Endothelial cell (in vitro differentiated cells): ENCODE data around the gene TMEM236. TPM values are rescaled to one million over a fixed set of nuclear protein-coding genes. Genes with fewer than 3 reads are reported as not detected.

Experiments used
- DNase-seq: peaks from one replicate; pipeline ENCODE4 v3.0.0; 2021; ENCODE audit warnings: low spot score
- H3K27ac Mint-ChIP-seq: one replicate; pipeline ENCODE4 v1.8.0; 2021; ENCODE audit warnings: mixed read lengths, inconsistent platforms; ENCODE audit not compliant: unreplicated experiment
- H3K27me3 Mint-ChIP-seq: one replicate; pipeline ENCODE4 v1.8.0; 2021; ENCODE audit warnings: mild to moderate bottlenecking, moderate library complexity, mixed read lengths, inconsistent platforms; ENCODE audit not compliant: unreplicated experiment
- H3K36me3 Mint-ChIP-seq: one replicate; pipeline ENCODE4 v1.8.0; 2021; ENCODE audit warnings: mild to moderate bottlenecking, low read depth, mixed read lengths, inconsistent platforms; ENCODE audit not compliant: unreplicated experiment
- H3K4me1 Mint-ChIP-seq: one replicate; pipeline ENCODE4 v1.8.0; 2021; ENCODE audit warnings: mild to moderate bottlenecking, mixed read lengths, inconsistent platforms; ENCODE audit not compliant: unreplicated experiment
- H3K4me3 Mint-ChIP-seq: one replicate; pipeline ENCODE4 v1.8.0; 2021; ENCODE audit warnings: mild to moderate bottlenecking, mixed read lengths, inconsistent platforms; ENCODE audit not compliant: unreplicated experiment
- H3K9me3 Mint-ChIP-seq: one replicate; pipeline ENCODE4 v1.8.0; 2021; ENCODE audit warnings: mixed read lengths, inconsistent platforms; ENCODE audit not compliant: unreplicated experiment
- CTCF ChIP-seq: fragments of 200-600 bp; sonication (generic); IDR thresholded peaks from one replicate; pipeline ENCODE4 v1.5.0; 2021; ENCODE audit warnings: antibody characterized with exemption; ENCODE audit not compliant: unreplicated experiment
- long read RNA-seq: library from polyadenylated mRNA; unstranded; transcript quantifications from one replicate; pipeline ENCODE4 v2.0.0, GENCODE V29; 2020; ENCODE audit not compliant: unreplicated experiment
- total RNA-seq: library from RNA; stranded (reverse); fragmentation: NEBNext Ultra II Directional; extraction: Animal tissue kit (Norgen Biotek cat#: 25700); gene quantifications from one replicate; pipeline ENCODE4 v1.2.1, GENCODE V29; 2021; ENCODE audit not compliant: unreplicated experiment

Gene TMEM236
- total RNA-seq: 0.05 TPM
- long read RNA-seq: 0 reads

GRCh38 chr10:17751781-17752445 is at the start of gene TMEM236:
TSS of gene TMEM236 (plus strand) at chr10:17752201. CDS start at chr10:17752296, 95 bp downstream.
- DNase-seq: no peak
- no peak for TF ChIP-seq CTCF
- H3K36me3 Mint-ChIP-seq: no peaks in the 10 kb centered on the region
- no peak within 1 kb of the TSS for H3K4me3 Mint-ChIP-seq
- H3K9me3 Mint-ChIP-seq: no peaks in the 10 kb centered on the region
- H3K27me3 Mint-ChIP-seq: no peaks in the 10 kb centered on the region
- H3K4me1 Mint-ChIP-seq: no peaks in the 10 kb centered on the region
- H3K27ac Mint-ChIP-seq: no peak within 1 kb of the TSS

- TF ChIP-seq CTCF: no peak
- no peak for DNase-seq
- peaks cover 7% of the 10 kb centered on the region for H3K36me3 Mint-ChIP-seq
- H3K9me3 Mint-ChIP-seq: no peaks in the 10 kb centered on the region
- no peak overlapping the region for H3K4me3 Mint-ChIP-seq
- no peaks in the 10 kb centered on the region for H3K27me3 Mint-ChIP-seq
- H3K27ac Mint-ChIP-seq: no peak overlapping the region
- H3K4me1 Mint-ChIP-seq: no peaks in the 10 kb centered on the region
Observed at GRCh38 chr10:17703706-17704105, 48.3 kb upstream of the TMEM236 start.

- no peaks in the 10 kb centered on the region for H3K27me3 Mint-ChIP-seq
- peaks cover 12% of the 10 kb centered on the region for H3K4me1 Mint-ChIP-seq
- no peak for DNase-seq
- H3K4me3 Mint-ChIP-seq: no peak overlapping the region
- H3K27ac Mint-ChIP-seq: no peak overlapping the region
- no peaks in the 10 kb centered on the region for H3K9me3 Mint-ChIP-seq
- H3K36me3 Mint-ChIP-seq: peaks cover 20% of the 10 kb centered on the region
- no peak for TF ChIP-seq CTCF
Observed at GRCh38 chr10:17708821-17709220, 43.2 kb upstream of the TMEM236 start.

- H3K9me3 Mint-ChIP-seq: no peaks in the 10 kb centered on the region
- H3K36me3 Mint-ChIP-seq: peaks cover 20% of the 10 kb centered on the region
- no peak for DNase-seq
- H3K27ac Mint-ChIP-seq: no peak overlapping the region
- H3K27me3 Mint-ChIP-seq: no peaks in the 10 kb centered on the region
- no peak overlapping the region for H3K4me3 Mint-ChIP-seq
- no peak for TF ChIP-seq CTCF
- peaks cover 12% of the 10 kb centered on the region for H3K4me1 Mint-ChIP-seq
Observed at GRCh38 chr10:17709492-17709891, 42.5 kb upstream of the TMEM236 start.

- Mint-ChIP-seq H3K27me3 (no peaks in the 10 kb centered on the region), H3K27ac (peak overlapping the region; percentile 59), H3K4me3 (peak overlapping the region; percentile 24), H3K4me1 (peaks cover 12% of the 10 kb centered on the region), H3K36me3 (peaks cover 20% of the 10 kb centered on the region), H3K9me3 (no peaks in the 10 kb centered on the region)
- DNase-seq: no peak
- TF ChIP-seq CTCF: no peak
Observed at GRCh38 chr10:17710181-17710580, 41.8 kb upstream of the TMEM236 start.
